ENCODE measurements around the gene TBL1X. TPM values are rescaled to one million over a fixed set of nuclear protein-coding genes. Genes with fewer than 3 reads are reported as not detected.

TBL1X gene
- total and polyA plus RNA-seq, 4 donors: 10.1 to 16.0 (median 13.5) TPM

DNA sequence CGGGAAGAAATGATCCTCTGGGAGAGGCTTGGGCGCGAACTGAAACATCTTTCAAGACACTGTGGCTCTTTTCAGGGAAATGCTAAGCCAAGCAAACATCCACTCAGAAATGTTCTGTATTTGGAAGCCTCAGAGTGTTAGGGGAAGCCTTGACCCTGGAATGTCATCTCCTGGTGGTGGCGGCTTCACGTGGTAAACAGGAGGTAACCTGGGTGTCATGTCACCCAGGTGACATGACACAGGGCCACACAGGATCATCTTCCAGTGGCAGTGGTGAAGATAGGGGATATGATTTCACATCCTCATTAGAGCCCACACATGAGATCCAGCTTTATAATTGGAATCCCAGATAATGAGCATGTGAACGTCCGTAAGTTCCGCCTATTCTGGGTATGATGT lies 140.0 kb downstream of the TBL1X start:
- Histone ChIP-seq H3K4me3 (ENCODE audit: low read depth, low read length) (no peak overlapping the region), H3K27me3 (ENCODE audit: control insufficient read depth, insufficient read depth, low read length) (peaks cover 4% of the 10 kb centered on the region), H3K4me1 (ENCODE audit: control insufficient read depth, insufficient read depth, low read length) (peaks cover 9% of the 10 kb centered on the region), H3K27ac (ENCODE audit: low read depth, low read length) (no peak overlapping the region), H3K36me3 (ENCODE audit: control insufficient read depth, insufficient read depth, low read length) (no peaks in the 10 kb centered on the region), H3K9me3 (ENCODE audit: control insufficient read depth, insufficient read depth, low read length) (no peaks in the 10 kb centered on the region)
- no peak for DNase-seq (ENCODE audit: low read depth in 4 of 6, low spot score in 6 of 6)
- 83% methylated on average over 5 of the region's 8 CpGs for WGBS (ENCODE audit: insufficient coverage)

DNA sequence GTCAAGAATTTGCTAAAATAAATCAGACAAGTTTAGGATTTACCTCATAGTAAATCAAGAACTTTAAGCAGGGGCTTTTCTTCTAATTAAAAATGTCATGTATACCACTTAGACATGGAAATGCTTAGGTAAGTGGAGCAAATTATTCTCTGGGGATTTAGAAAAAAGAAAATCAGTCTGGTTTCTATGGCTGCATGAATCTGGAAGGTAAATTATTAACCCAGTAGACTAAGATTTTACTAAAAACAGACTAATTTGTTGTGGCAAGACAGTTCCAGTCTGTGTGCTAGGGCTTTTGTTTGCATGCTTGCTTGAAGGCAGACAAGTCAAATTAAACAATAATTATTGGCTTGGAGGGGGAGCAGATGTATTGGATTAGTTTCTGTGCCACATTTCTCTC lies 140.6 kb downstream of the TBL1X start:
- DNase-seq (ENCODE audit: low read depth in 4 of 6, low spot score in 6 of 6): no peak
- H3K9me3 ChIP-seq (ENCODE audit: control insufficient read depth, insufficient read depth, low read length): no peaks in the 10 kb centered on the region
- H3K27ac ChIP-seq (ENCODE audit: low read depth, low read length): no peak overlapping the region
- H3K4me3 ChIP-seq (ENCODE audit: low read depth, low read length): no peak overlapping the region
- H3K4me1 ChIP-seq (ENCODE audit: control insufficient read depth, insufficient read depth, low read length): peaks cover 9% of the 10 kb centered on the region
- H3K27me3 ChIP-seq (ENCODE audit: control insufficient read depth, insufficient read depth, low read length): peaks cover 6% of the 10 kb centered on the region
- no peaks in the 10 kb centered on the region for H3K36me3 ChIP-seq (ENCODE audit: control insufficient read depth, insufficient read depth, low read length)

DNA sequence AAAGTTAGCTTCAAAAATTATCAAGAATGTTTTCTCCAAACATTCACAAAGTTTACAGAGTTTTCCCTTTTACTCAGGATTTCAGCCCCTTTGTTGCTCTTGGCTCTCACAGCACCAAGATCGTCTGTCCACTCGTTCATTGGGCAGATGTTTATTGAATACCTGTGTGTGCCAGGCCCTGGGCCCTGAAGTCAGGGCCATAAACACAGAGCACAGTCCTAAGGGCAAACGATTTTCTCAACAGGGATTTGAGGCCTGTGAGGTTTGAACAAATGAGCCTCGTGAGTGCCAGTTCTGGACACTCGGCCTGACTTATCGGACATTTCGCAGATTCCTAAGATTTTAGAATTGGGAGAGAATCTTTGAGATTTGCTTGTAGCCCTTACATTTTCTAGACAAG lies 142.1 kb downstream of the TBL1X start:
- H3K4me1 ChIP-seq (ENCODE audit: control insufficient read depth, insufficient read depth, low read length): peaks cover 17% of the 10 kb centered on the region
- no peaks in the 10 kb centered on the region for H3K9me3 ChIP-seq (ENCODE audit: control insufficient read depth, insufficient read depth, low read length)
- H3K27ac ChIP-seq (ENCODE audit: low read depth, low read length): no peak overlapping the region
- 67% methylated on average over 7 of the region's 7 CpGs for WGBS (ENCODE audit: insufficient coverage)
- peaks cover 10% of the 10 kb centered on the region for H3K27me3 ChIP-seq (ENCODE audit: control insufficient read depth, insufficient read depth, low read length)
- H3K4me3 ChIP-seq (ENCODE audit: low read depth, low read length): no peak overlapping the region
- no peaks in the 10 kb centered on the region for H3K36me3 ChIP-seq (ENCODE audit: control insufficient read depth, insufficient read depth, low read length)
- no peak for DNase-seq (ENCODE audit: low read depth in 4 of 6, low spot score in 6 of 6)

DNA sequence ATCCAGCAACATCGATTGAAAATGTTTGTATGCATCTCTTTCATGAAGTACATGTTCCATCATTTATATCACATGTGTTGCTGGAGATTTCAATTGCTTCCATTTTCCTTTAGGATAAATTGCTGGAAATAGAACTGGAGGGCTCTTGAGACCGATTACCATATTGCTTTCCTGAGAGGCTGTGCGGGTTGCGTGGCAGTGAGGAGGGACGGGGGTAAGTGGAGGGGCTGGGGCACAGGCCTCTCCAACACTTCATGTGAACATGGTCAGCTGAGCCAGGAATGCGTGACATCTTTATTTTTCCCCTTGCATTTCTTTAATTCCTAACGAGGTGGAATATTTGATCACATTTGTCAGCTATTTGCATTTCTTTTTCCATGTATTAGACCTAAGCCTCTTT lies 144.6 kb downstream of the TBL1X start:
- no peak for DNase-seq (ENCODE audit: low read depth in 4 of 6, low spot score in 6 of 6)
- Histone ChIP-seq H3K4me3 (ENCODE audit: low read depth, low read length) (no peak overlapping the region), H3K27me3 (ENCODE audit: control insufficient read depth, insufficient read depth, low read length) (peaks cover 10% of the 10 kb centered on the region), H3K4me1 (ENCODE audit: control insufficient read depth, insufficient read depth, low read length) (peaks cover 11% of the 10 kb centered on the region), H3K27ac (ENCODE audit: low read depth, low read length) (no peak overlapping the region), H3K36me3 (ENCODE audit: control insufficient read depth, insufficient read depth, low read length) (no peaks in the 10 kb centered on the region), H3K9me3 (ENCODE audit: control insufficient read depth, insufficient read depth, low read length) (no peaks in the 10 kb centered on the region)
- 58% methylated on average over 3 of the region's 7 CpGs for WGBS (ENCODE audit: insufficient coverage)

DNA sequence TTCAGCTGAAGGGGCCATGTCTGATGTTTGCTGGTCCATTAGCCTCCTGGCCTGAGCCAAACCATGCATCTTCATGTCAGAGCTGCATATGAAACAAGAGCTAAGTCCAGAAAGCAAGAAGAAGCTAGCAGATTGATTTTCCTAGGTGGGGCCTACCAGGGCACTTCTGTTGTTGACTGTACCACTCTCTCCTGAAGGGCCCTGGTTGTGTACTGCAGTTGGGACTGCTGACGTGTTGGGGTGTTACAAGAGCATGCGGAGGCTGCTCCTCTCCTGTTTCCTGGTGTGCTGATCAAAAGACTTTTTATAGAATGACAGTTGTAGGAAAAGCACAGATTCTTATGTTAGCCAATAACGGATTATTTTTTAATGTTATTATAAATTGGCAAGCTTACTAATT lies 145.1 kb downstream of the TBL1X start:
- DNase-seq (ENCODE audit: low read depth in 4 of 6, low spot score in 6 of 6): no peak
- H3K36me3 ChIP-seq (ENCODE audit: control insufficient read depth, insufficient read depth, low read length): no peaks in the 10 kb centered on the region
- H3K27me3 ChIP-seq (ENCODE audit: control insufficient read depth, insufficient read depth, low read length): peaks cover 10% of the 10 kb centered on the region
- H3K9me3 ChIP-seq (ENCODE audit: control insufficient read depth, insufficient read depth, low read length): no peaks in the 10 kb centered on the region
- no peak overlapping the region for H3K27ac ChIP-seq (ENCODE audit: low read depth, low read length)
- peaks cover 9% of the 10 kb centered on the region for H3K4me1 ChIP-seq (ENCODE audit: control insufficient read depth, insufficient read depth, low read length)
- WGBS (ENCODE audit: insufficient coverage): 29% methylated on average over 1 of the region's 3 CpGs
- no peak overlapping the region for H3K4me3 ChIP-seq (ENCODE audit: low read depth, low read length)

DNA sequence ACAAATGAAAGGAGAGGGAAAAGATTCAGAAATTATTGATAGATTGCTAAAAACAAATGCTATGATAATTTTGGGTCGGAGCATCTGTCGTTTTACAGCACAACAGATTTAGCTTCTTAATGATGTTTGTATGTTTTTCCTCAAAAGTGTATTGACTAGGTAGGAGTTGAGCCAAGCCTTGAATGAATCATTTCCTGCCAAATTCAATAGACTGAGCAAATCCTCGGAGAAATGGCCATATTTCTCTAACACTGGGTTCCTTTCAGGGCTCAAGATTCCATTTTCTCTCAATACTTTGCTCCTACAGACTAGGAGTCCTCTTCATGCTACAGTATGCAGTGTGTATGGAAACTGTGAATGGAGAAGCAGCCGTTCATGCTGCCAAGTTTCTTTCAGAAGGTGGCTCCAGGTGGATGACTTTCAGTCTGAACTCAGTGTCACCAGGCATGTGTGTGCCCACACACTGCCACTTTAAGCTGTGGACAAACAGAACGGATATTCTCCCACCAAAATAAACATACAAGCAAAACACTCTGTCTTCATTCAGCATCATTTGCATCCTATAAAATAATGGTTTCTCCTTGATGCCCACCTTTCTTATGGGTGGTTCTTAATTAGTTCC lies 146.0 kb downstream of the TBL1X start:
- Histone ChIP-seq H3K27me3 (ENCODE audit: control insufficient read depth, insufficient read depth, low read length) (peaks cover 10% of the 10 kb centered on the region), H3K4me1 (ENCODE audit: control insufficient read depth, insufficient read depth, low read length) (peaks cover 9% of the 10 kb centered on the region), H3K36me3 (ENCODE audit: control insufficient read depth, insufficient read depth, low read length) (no peaks in the 10 kb centered on the region), H3K27ac (ENCODE audit: low read depth, low read length) (no peak overlapping the region), H3K9me3 (ENCODE audit: control insufficient read depth, insufficient read depth, low read length) (no peaks in the 10 kb centered on the region), H3K4me3 (ENCODE audit: low read depth, low read length) (no peak overlapping the region)
- WGBS (ENCODE audit: insufficient coverage): 56% methylated on average over 1 of the region's 5 CpGs
- DNase-seq (ENCODE audit: low read depth in 4 of 6, low spot score in 6 of 6): peak in 1 of 6 donors; percentile 61

DNA sequence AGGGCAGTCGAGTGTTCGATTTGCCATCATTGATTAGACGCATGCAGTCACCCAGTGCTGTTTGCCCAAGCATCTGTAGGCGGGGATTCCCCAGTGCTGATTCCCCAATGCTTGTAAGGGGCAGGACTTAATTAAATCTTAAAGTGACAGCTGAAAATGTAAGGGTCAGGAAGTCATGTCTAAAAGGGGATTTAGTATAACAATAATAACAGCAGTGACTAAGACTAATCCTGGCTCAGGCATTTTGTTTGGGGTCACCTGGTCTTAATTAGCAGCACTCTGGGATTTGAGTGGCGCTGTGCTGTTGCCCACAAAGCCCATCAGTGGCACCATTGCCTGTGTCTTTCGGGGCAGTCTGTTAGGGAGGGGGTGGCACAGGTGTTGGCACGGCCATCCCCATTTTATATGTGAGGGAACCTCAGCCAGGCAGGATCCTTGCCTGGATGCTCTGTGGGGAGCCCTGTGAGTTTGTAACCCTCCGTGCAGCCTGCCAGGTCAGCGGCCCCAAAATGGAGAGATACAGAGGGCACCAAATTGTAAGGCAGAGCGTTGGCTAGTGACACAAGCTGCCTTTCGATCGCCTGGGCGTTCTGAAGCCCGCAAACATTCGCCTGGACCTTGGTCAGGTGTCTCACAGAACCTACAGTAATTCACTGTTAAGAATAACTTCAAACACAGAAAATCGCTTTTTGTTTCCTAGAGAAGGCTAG lies 146.7 kb downstream of the TBL1X start:
- Histone ChIP-seq H3K4me1 (ENCODE audit: control insufficient read depth, insufficient read depth, low read length) (peaks cover 7% of the 10 kb centered on the region), H3K36me3 (ENCODE audit: control insufficient read depth, insufficient read depth, low read length) (no peaks in the 10 kb centered on the region), H3K27me3 (ENCODE audit: control insufficient read depth, insufficient read depth, low read length) (peaks cover 10% of the 10 kb centered on the region), H3K9me3 (ENCODE audit: control insufficient read depth, insufficient read depth, low read length) (no peaks in the 10 kb centered on the region), H3K4me3 (ENCODE audit: low read depth, low read length) (no peak overlapping the region), H3K27ac (ENCODE audit: low read depth, low read length) (no peak overlapping the region)
- no peak for DNase-seq (ENCODE audit: low read depth in 4 of 6, low spot score in 6 of 6)
- WGBS (ENCODE audit: insufficient coverage): 77% methylated on average over 15 of the region's 16 CpGs

DNA sequence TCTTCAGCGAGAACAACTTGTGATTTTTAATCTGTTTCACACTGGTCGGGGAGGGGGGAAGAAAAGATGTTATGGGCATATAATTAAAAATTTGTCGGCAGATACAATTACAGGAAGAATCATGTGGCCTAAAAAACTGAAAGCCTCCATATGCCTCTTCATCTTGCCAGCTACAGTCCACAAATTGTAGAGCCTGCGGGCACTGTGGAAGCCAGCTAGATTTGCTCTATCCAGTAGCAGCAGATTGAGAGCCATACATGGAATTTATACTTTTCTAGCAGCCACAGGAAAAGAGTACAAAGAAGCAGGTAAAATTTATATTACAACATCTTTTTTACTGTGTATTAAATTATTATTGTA lies 147.3 kb downstream of the TBL1X start:
- peak in 2 of 6 donors; percentile 35 to 51 for DNase-seq (ENCODE audit: low read depth in 4 of 6, low spot score in 6 of 6)
- peaks cover 7% of the 10 kb centered on the region for H3K4me1 ChIP-seq (ENCODE audit: control insufficient read depth, insufficient read depth, low read length)
- H3K36me3 ChIP-seq (ENCODE audit: control insufficient read depth, insufficient read depth, low read length): no peaks in the 10 kb centered on the region
- WGBS (ENCODE audit: insufficient coverage): 100% methylated on average over 1 of the region's 4 CpGs
- H3K4me3 ChIP-seq (ENCODE audit: low read depth, low read length): no peak overlapping the region
- H3K9me3 ChIP-seq (ENCODE audit: control insufficient read depth, insufficient read depth, low read length): no peaks in the 10 kb centered on the region
- no peak overlapping the region for H3K27ac ChIP-seq (ENCODE audit: low read depth, low read length)
- peaks cover 7% of the 10 kb centered on the region for H3K27me3 ChIP-seq (ENCODE audit: control insufficient read depth, insufficient read depth, low read length)

DNA sequence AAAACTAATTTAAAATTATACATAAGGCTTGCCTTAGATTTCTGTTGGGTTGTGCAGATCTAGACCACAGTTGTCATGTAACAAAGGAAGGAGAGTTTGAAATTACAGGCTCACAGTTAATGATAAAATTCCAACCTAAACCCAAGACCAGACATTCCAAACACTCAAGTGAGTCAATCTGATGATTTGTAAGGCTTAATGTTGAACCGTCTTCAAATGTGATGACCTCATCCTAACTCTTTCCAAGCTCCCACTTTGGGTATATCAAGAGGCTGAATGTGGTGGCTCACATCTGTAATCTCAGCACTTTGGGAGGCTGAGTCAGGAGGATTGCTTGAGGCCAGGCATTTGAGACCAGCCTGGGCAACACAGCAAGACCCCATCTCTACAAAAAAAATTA lies 149.2 kb downstream of the TBL1X start:
- peaks cover 7% of the 10 kb centered on the region for H3K4me1 ChIP-seq (ENCODE audit: control insufficient read depth, insufficient read depth, low read length)
- no peak for DNase-seq (ENCODE audit: low read depth in 4 of 6, low spot score in 6 of 6)
- H3K27ac ChIP-seq (ENCODE audit: low read depth, low read length): no peak overlapping the region
- H3K27me3 ChIP-seq (ENCODE audit: control insufficient read depth, insufficient read depth, low read length): peaks cover 7% of the 10 kb centered on the region
- no peaks in the 10 kb centered on the region for H3K36me3 ChIP-seq (ENCODE audit: control insufficient read depth, insufficient read depth, low read length)
- WGBS (ENCODE audit: insufficient coverage): 100% methylated on average over 1 of the region's 1 CpG
- no peaks in the 10 kb centered on the region for H3K9me3 ChIP-seq (ENCODE audit: control insufficient read depth, insufficient read depth, low read length)
- H3K4me3 ChIP-seq (ENCODE audit: low read depth, low read length): no peak overlapping the region

DNA sequence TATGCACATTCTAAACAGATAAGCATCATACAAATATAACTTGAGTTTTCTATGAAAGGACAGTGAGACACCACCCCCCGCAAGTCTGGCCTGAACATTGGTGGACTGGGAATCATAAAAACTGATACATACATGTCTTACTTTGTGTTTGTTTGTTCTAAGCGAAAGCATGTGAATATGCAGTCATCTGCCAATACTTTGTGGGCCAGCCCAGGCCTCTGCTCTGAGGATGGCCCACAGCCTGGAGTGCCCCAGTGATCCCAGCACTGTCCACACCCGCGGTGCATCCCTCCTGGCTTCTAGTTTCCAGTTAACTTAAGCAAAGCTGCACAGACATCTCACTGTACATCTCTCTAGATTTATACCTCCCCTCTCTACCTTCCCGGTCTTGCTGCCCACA lies 154.3 kb downstream of the TBL1X start:
- H3K36me3 ChIP-seq (ENCODE audit: control insufficient read depth, insufficient read depth, low read length): no peaks in the 10 kb centered on the region
- H3K4me1 ChIP-seq (ENCODE audit: control insufficient read depth, insufficient read depth, low read length): no peaks in the 10 kb centered on the region
- H3K27ac ChIP-seq (ENCODE audit: low read depth, low read length): no peak overlapping the region
- H3K9me3 ChIP-seq (ENCODE audit: control insufficient read depth, insufficient read depth, low read length): no peaks in the 10 kb centered on the region
- no peak for DNase-seq (ENCODE audit: low read depth in 4 of 6, low spot score in 6 of 6)
- 91% methylated on average over 5 of the region's 5 CpGs for WGBS (ENCODE audit: insufficient coverage)
- peaks cover 2% of the 10 kb centered on the region for H3K27me3 ChIP-seq (ENCODE audit: control insufficient read depth, insufficient read depth, low read length)
- no peak overlapping the region for H3K4me3 ChIP-seq (ENCODE audit: low read depth, low read length)

Data from spinal cord (tissue), 10 donors.